Gastroesophageal sphincter (tissue), 4 donors: ENCODE results near the gene KCTD15. TPM values are rescaled to one million over a fixed set of nuclear protein-coding genes. Genes with fewer than 3 reads are reported as not detected.

Source experiments
- ATAC-seq: fragments of 150-250 bp; one replicate; pipeline ENCODE4 v1.9.1; 2016; ENCODE audit warnings: mild to moderate bottlenecking, moderate library complexity
- H3K27ac ChIP-seq, 4 donors: fragments of 200-600 bp; sonication (generic) in 3 of 4; 1 replicate in 3 of 4; 2 replicates in 1 of 4; pipeline ENCODE4 v1.5.1; 2016 to 2019
- H3K27me3 ChIP-seq: fragments of 200-600 bp; sonication (generic); one replicate; pipeline ENCODE4 v1.5.1; 2019
- H3K36me3 ChIP-seq, 2 donors: fragments of 200-600 bp; sonication (generic); one replicate each; pipeline ENCODE4 v1.5.1; 2019; ENCODE audit warnings: control low read depth in 1 of 2
- H3K4me1 ChIP-seq, 3 donors: fragments of 200-600 bp; sonication (generic); 1 replicate in 2 of 3; 2 replicates in 1 of 3; pipeline ENCODE4 v1.5.1; 2016 to 2019; ENCODE audit warnings: control low read depth in 2 of 3
- H3K4me3 ChIP-seq, 2 donors: fragments of 200-600 bp; sonication (generic); one replicate each; pipeline ENCODE4 v1.5.1; 2019; ENCODE audit warnings: mild to moderate bottlenecking in 1 of 2, moderate library complexity in 1 of 2
- H3K9me3 ChIP-seq, 3 donors: fragments of 200-600 bp; sonication (generic); one replicate each; pipeline ENCODE4 v1.5.1; 2017 to 2019; ENCODE audit warnings: control low read depth in 2 of 3
- EP300 ChIP-seq: sonication (generic); formaldehyde crosslinking; IDR thresholded peaks from one replicate; pipeline ENCODE4 v1.6.1; 2017; ENCODE audit warnings: antibody characterized with exemption, mild to moderate bottlenecking
- POLR2A ChIP-seq, 2 donors: fragments of 450-650 bp; IDR thresholded peaks; one replicate each; pipeline ENCODE4 v1.6.1; 2017; ENCODE audit warnings: antibody characterized with exemption in 2 of 2, mild to moderate bottlenecking in 2 of 2, moderate library complexity in 1 of 2
- POLR2AphosphoS5 ChIP-seq: sonication (generic); formaldehyde crosslinking; IDR thresholded peaks from one replicate; pipeline ENCODE4 v1.6.1; 2017; ENCODE audit warnings: antibody characterized with exemption
- WGBS, 2 donors: methylation state at CpG; one replicate each; pipeline ENCODE4 v1.1.5; 2018; ENCODE audit warnings: low coverage in 1 of 2; 5-methylcytosine and 5-hydroxymethylcytosine counted together
- total RNA-seq, 4 donors: library from RNA; depleted of rRNA; stranded (reverse); fragments of >200 nt; gene quantifications; one replicate each; pipeline ENCODE4 v1.1.0, GENCODE V29; 2016
- TF ChIP-seq, protein P1 (sequence below), 4 experiments: fragments of 200-600 bp in 2 of 4; fragments of 450-650 bp in 2 of 4; sonication (generic) in 1 of 4; IDR thresholded peaks; one replicate each; pipeline ENCODE4 v1.5.1; 2017 to 2019; ENCODE audit warnings: antibody characterized with exemption in 4 of 4, mild to moderate bottlenecking in 2 of 4, moderate library complexity in 2 of 4

The KCTD15 gene
- total RNA-seq, 4 donors from 2014 or later = 62.3 to 148 (median 84.3) TPM

DNA sequence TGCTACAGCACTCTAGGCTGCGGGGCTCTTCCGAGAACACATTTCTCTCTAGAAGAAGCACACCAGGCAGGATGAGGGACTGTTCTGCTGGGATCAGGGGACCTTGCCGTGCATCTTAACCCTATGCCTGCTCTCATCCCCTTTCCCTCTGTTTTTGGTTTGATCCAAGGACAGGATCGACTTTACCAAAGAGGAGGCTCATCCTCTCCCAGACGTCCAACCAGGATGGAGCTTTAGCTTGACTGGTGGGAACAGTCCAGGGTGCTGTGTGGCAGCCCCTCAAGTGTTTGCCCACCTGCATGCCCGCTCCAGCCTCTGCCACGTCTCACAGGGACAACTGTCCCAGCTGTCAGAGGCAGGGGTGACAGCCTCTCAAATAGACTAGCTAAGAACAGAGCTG is 42.3 kb upstream of the KCTD15 start:
- no peaks in the 10 kb centered on the region for H3K36me3 ChIP-seq
- TF ChIP-seq, protein P1, sequence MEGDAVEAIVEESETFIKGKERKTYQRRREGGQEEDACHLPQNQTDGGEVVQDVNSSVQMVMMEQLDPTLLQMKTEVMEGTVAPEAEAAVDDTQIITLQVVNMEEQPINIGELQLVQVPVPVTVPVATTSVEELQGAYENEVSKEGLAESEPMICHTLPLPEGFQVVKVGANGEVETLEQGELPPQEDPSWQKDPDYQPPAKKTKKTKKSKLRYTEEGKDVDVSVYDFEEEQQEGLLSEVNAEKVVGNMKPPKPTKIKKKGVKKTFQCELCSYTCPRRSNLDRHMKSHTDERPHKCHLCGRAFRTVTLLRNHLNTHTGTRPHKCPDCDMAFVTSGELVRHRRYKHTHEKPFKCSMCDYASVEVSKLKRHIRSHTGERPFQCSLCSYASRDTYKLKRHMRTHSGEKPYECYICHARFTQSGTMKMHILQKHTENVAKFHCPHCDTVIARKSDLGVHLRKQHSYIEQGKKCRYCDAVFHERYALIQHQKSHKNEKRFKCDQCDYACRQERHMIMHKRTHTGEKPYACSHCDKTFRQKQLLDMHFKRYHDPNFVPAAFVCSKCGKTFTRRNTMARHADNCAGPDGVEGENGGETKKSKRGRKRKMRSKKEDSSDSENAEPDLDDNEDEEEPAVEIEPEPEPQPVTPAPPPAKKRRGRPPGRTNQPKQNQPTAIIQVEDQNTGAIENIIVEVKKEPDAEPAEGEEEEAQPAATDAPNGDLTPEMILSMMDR (IDR thresholded peaks at IDR 0.05) = no peak
- TF ChIP-seq POLR2A (IDR thresholded peaks at IDR 0.05) (no peak), POLR2AphosphoS5 (no peak), EP300 (no peak)
- 33% methylated on average over 1 of the region's 7 CpGs; no CpG with 5 or more reads in 1 of the 2 donors for WGBS, 2 donors

DNA sequence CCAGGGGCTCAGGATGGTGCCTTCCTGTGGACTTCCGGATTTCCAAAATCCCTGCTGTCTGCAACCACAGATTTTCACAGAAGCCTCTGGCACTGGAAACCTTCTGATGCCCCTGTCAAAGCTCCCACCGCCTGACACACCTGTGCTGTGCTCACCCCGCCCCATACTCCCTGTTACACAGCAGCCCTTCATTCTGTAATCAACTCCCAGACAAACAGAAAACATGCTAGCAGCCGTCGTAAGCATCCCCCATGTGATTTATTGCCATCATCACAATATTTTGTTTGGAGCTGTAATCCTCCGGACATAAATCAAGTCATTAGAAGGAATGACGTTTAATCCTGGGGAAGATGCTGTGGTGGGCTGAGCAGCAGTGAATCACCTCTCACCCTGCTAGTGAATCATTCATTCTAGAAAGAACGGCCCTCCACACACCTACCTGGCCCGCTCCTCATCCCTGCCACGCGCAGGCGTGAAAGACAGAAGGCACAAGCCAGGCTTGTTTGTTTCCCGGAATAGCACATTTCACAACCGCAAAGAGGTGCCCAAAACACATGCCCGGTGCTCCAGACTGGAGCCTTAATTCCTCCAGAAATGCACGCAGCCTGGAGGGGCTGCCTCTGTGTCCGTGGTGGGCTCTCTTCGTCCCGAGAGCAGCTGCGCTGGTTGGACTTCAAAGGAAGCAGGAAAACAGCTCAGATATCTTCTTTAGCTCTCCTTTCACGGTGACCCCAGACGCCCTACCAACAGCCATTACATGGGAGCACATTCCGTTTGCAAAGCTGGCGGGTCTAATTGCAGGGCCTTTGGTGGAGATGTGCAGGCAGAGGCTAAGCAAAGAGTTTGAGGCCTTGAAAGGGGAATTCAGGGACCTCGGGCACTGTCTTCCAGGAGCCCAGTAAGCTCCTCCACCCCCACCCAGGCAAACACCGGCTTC is 41.3 kb upstream of the KCTD15 start:
- H3K27me3 ChIP-seq = peaks cover 30% of the 10 kb centered on the region
- H3K36me3 ChIP-seq = no peaks in the 10 kb centered on the region
- 39 to 45% methylated on average over 7 to 15 of the region's 26 CpGs for WGBS, 2 donors
- ATAC-seq = no peak
- TF ChIP-seq POLR2AphosphoS5 (no peak), POLR2A (IDR thresholded peaks at IDR 0.05) (no peak), EP300 (no peak)
- TF ChIP-seq, protein P1 (IDR thresholded peaks at IDR 0.05) = no peak
- no peaks in the 10 kb centered on the region for H3K9me3 ChIP-seq
- H3K4me3 ChIP-seq = no peak overlapping the region
- no peak overlapping the region for H3K27ac ChIP-seq
- peaks cover 0 to 16% (median 5%) of the 10 kb centered on the region in 3 donors for H3K4me1 ChIP-seq

More for the DNA sequence above, 42.3 kb upstream of the KCTD15 start:
- peaks cover 0 to 16% (median 5%) of the 10 kb centered on the region in 3 donors for H3K4me1 ChIP-seq
- H3K9me3 ChIP-seq = no peaks in the 10 kb centered on the region
- no peak overlapping the region for H3K4me3 ChIP-seq
- ATAC-seq = no peak
- H3K27me3 ChIP-seq = peaks cover 39% of the 10 kb centered on the region
- no peak overlapping the region for H3K27ac ChIP-seq

DNA sequence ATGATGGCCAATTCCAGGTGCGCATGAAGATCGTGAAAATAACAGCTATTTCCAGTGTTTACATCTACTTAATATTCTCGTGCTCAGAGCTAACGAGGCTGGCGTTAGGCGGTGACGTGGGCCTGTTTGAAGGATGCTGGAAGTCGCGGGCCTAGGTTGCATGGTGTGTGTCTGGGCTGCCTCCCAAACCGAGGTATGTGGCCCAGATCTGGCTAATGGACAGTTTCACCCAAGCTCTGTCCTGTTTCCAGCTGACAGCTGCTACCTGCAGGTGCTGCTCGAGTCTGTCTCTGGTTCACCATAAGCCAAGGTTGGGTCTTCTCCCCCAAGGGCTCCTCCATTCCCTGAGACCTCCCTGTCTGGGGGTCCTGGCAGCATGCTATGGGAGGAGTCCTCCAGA is 40.5 kb upstream of the KCTD15 start:
- Histone ChIP-seq H3K27me3 (peaks cover 23% of the 10 kb centered on the region), H3K4me3 (no peak overlapping the region), H3K4me1 (peaks cover 0 to 16% (median 5%) of the 10 kb centered on the region in 3 donors), H3K27ac (no peak overlapping the region), H3K9me3 (no peaks in the 10 kb centered on the region), H3K36me3 (no peaks in the 10 kb centered on the region)
- WGBS, 2 donors = 82% methylated on average over 10 of the region's 11 CpGs; no CpG with 5 or more reads in 1 of the 2 donors
- no peak for ATAC-seq
- TF ChIP-seq, protein P1 (IDR thresholded peaks at IDR 0.05) = no peak
- TF ChIP-seq EP300 = no peak
- TF ChIP-seq POLR2AphosphoS5 = no peak
- no peak for TF ChIP-seq POLR2A (IDR thresholded peaks at IDR 0.05)

DNA sequence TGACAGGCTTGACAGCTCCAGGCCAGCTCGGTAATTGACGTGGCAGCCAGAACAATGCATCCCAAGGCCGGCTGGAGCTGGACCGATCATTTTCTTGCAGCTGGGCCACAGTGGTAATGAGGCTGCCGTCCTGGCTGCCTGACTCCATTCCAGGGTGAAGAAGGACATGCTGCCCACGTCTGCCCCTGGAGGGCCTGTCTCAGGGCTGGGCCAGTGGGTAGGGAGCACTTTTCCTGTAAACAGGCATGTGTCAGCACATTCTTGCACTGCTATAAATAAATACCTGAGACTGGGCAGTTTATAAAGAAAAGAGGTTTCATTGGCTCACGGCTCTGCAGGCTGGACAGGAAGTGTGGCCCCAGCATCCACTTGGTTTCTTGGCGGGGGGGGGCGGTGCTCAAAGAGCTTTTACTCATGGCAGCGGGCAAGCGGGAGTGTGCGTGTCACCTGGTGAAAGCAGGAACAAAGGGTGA is 38.1 kb upstream of the KCTD15 start:
- TF ChIP-seq POLR2AphosphoS5 (no peak), EP300 (no peak), POLR2A (IDR thresholded peaks at IDR 0.05) (no peak)
- TF ChIP-seq, protein P1 (IDR thresholded peaks at IDR 0.05) = no peak
- ATAC-seq = peak; percentile 70
- Histone ChIP-seq H3K27ac (peak overlapping the region in 1 of 4 donors; percentile 57), H3K9me3 (no peaks in the 10 kb centered on the region), H3K4me3 (no peak overlapping the region), H3K27me3 (peaks cover 29% of the 10 kb centered on the region), H3K36me3 (no peaks in the 10 kb centered on the region), H3K4me1 (peaks cover 0 to 16% (median 5%) of the 10 kb centered on the region in 3 donors)
- no CpG with 5 or more reads among the region's 12 CpGs for WGBS, 2 donors
